GM12872 (cell line): ENCODE results near the gene JPH3.

Experiments used
- TF ChIP-seq, protein P1 (sequence below): IDR thresholded peaks from 3 replicates; pipeline ENCODE4 v1.5.1; 2011; ENCODE audit warnings: low read depth, mild to moderate bottlenecking, low read length, moderate library complexity; ENCODE audit not compliant: insufficient read depth

The JPH3 gene

DNA sequence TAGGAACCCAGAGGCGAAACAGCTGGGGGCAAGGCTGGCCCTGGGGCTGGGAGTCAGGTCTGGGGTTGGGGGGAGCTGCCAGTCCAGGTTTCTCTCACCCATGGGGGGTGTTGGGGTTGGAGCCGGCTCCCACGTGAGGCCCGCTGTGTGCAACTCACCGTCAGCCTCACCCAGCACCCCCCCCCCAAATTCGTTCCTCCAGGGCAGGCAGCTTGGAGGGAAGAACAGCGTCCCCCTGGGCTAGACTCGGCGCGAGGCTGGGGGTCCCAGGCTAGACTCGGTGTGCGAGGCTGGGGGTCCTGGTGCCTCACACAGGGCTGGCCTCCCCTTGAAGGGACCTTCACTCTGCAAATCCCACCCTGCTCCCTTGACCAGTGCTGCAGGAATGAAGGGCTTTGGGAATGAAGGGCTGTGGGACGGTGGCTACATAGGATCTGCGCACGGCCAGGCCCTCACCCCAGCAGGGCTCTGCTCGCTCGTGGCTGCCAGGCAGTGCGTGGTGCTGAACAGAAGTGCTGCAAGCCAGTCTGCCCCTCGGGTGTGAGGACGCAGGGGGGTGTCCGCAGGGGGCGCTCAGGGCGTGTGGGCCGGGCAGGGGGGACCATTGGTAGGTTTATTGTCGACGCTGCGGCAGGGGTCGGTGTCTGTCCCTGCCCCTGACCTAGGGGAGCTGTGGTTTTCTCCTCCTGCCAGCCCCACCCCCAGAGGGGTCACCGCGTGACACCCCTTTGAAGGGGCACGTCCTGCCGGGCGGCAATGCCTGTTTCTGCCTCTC, 88.8 kb downstream of the JPH3 start:
- TF ChIP-seq, protein P1, sequence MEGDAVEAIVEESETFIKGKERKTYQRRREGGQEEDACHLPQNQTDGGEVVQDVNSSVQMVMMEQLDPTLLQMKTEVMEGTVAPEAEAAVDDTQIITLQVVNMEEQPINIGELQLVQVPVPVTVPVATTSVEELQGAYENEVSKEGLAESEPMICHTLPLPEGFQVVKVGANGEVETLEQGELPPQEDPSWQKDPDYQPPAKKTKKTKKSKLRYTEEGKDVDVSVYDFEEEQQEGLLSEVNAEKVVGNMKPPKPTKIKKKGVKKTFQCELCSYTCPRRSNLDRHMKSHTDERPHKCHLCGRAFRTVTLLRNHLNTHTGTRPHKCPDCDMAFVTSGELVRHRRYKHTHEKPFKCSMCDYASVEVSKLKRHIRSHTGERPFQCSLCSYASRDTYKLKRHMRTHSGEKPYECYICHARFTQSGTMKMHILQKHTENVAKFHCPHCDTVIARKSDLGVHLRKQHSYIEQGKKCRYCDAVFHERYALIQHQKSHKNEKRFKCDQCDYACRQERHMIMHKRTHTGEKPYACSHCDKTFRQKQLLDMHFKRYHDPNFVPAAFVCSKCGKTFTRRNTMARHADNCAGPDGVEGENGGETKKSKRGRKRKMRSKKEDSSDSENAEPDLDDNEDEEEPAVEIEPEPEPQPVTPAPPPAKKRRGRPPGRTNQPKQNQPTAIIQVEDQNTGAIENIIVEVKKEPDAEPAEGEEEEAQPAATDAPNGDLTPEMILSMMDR: 0 out of 3 replicates have a peak, but pooled peaks have one; percentile 10

DNA sequence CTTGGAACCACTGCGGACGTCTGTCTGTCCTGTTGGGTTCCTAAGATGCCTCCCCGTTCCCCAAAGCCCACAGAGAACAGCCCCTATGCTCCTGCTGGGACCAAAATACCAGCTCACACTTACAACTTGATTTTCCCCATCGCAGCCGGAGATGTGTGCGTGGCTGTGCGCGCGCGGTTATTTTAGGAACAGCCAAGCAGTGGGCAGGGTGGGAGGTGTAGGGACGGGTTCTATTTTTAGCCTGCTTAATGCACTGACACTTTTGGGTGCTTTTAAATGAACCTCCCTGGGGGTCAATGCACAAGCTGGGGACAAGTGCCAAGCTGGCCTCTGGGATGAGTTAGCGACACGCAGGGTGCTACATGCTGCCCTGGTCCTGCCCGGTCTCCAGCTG, 89.4 kb downstream of the JPH3 start:
- TF ChIP-seq, protein P1: no peak

DNA sequence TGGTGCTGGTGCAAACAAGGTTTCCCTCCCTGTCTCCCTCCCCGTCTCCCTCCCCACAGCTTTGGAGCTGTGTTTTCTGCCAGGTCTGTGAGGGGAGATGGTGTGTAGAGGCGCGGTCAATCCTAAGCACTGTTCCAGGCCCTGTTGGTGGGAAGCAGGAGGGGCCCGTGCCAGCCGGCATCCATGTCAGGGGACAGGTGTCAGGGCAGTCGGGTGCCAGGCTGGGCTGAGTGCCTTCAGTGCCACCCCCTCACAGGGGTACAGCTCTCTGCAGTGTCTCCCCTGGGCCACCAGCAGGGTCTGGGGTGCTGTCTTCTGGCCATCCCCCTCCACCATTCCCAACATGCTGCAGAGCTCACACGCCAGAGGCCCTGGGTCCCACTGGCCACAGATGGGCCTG, 89.9 kb downstream of the JPH3 start:
- TF ChIP-seq, protein P1: no peak

DNA sequence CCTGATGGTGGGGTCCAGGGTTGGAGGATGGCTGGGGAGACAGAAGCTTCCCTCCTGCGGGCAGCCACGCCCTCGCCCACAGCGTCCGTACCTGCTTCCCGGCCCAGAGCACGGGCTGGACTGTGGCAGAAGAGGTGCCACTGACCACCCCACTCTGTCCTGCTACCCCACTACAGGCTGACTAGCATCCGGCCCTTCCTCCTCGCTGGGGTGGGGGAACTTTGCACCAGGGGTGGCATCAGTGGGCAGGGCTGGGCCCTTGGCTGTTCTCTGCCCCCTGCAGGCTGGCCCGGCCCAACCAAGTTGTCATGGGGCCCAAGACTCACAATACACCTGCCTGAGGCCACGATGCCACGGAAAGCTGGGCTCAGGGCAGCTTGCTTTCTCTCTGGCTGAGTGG, 90.4 kb downstream of the JPH3 start:
- TF ChIP-seq, protein P1: no peak

DNA sequence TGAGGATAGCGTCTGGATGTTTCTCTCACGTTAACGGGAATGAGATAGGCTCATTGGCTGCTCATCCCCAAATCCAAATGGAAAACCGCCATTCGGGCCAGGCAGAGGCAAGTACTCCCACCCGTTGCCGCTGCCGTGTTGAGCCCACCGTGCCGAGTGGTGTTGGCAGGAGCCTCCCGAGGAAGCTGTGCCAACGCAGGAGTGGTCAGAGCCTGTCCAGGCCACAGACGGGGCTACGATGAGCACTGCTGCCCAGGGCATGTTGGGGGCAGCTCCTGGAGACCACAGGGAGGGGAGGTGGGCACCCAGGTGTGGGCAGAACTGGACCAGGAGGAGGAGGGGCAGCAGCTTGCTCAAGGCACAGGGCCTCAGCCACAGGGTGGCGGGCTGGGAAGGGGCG, 91.5 kb downstream of the JPH3 start:
- TF ChIP-seq, protein P1: no peak

DNA sequence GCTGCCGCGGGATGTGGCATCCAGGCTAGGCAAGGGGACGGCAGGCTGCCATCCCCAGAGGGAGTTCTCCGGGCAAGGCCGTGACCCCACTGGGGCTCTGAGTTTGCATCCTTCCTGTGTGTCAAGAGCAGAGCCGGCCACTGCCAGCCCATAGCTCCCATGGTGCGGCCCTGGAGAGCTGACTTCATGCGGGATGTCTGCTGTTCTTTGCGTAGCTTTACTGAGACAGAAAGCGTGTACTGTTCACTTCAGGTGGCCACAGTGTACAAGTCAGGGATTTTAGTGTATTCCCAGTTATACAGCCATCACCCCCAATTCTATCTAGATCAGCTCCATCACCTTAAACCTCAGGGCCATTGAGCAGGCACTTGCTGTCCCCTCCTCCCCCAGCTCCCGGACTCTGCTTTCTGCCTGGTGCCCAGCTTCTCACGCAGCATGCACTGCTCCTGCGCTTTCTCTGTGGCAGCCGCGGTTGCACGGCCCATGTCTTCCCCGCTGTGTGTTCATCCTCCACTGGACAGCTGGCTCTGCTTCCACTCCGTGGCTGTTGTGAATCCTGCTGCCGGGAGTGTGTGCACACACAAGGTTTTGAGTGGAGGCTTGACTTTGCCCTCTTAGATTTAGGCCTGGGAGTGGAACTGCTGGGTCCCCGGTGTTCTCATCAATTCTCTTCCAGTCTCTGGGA, 92.3 kb downstream of the JPH3 start:
- TF ChIP-seq, protein P1: no peak

DNA sequence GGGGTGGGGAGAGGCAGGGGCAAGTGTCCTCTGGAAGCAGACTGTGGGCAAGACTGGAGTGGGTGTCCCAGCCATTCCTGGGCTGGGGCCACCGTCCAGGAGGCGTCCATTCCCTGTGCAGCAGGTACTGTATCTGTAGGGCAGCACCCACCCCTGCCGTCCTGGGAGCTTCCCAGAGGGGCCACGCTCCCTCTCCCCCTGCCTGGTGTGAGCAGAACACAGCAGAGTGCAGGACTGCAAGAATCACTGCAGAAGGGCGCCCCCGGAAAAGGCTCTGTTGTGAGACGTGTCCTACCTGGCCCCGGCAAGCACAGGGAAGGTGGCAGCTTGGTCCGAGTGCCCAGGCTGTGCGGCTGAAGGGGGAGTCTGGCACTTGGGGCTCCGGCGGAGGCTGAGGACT, 93.2 kb downstream of the JPH3 start:
- TF ChIP-seq, protein P1: no peak
